ENCODE results near the gene PHF1.

The PHF1 gene

DNA sequence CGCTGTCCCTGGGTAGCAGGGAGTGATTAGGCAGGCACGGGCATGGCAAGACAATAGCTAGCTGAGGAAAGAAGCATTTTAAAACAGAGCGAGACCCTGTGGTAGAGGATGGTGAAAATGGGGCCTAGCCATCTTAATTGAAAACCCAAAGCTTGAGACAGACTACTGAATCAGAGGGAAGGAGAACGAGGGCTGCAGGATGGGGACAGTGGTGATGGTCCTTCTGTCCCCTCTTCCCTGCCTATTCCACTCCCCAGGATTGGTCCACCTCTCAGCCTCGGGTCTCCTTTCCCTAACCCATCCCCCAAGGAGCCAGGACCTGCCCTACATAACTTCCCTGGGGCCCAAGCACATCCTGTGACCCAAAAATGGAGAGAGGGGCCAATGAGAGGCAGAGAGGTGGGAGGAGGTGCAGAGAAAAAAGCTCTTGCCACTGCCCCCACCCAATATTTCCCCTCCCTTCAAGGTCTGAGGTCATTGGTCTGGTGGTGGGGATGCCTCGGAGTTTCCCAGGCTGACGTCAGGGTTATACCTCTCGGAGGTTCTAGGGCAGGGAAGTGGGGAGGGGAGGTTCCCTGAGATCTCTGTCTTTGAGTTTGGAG lies 8.0 kb downstream of the PHF1 start:
- no peak for DNase-seq

DNA sequence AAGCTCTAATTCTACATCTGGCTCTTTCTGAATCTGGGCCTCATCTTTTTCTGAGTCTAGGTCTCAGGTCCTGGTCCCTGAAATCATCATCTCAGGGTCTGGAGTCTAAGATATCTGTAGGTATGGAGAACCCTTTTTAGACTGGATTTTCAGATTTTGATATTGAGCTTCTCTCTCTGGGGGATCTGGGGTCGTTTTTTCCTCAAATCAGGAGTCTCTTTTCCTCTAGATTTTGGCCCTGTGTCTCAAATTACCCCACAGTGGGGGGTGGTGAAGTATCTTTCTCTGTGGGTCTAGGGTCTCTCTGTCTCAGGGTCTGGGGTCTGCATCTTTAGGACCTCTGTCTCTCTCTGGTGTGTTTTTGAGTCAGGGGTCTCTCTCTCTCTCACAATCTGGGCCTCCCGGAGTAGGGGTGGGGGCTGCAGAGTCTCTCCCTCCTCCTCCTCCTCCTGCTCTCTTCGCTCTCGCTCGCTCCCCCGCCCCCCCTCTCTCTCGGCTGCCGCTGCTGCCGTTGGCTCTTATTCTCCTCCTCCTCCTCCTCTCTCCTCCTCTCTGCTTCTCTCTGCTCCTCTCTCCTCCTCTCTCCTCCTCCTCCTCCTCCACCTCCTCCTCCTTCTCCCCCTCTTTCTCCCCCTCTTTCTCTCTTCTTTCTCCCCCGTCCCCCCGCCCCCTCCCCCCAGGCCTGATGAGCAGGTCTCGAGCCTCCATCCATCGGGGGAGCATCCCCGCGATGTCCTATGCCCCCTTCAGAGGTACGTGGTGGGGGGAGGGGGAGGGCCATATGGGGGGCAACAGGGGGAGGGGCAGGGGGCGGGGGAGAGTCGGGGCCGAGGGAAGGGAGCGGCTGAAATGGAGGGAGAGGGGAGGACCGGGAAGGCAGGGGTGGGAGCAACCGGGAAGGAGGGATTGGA lies 9.0 kb downstream of the PHF1 start, which contains the start of gene SYNGAP1:
SYNGAP1 (plus strand) TSS at position 486 of the 911 bp plus-strand sequence; CDS start at position 686, 200 bp downstream.
- peak; percentile 9 for DNase-seq

DNA sequence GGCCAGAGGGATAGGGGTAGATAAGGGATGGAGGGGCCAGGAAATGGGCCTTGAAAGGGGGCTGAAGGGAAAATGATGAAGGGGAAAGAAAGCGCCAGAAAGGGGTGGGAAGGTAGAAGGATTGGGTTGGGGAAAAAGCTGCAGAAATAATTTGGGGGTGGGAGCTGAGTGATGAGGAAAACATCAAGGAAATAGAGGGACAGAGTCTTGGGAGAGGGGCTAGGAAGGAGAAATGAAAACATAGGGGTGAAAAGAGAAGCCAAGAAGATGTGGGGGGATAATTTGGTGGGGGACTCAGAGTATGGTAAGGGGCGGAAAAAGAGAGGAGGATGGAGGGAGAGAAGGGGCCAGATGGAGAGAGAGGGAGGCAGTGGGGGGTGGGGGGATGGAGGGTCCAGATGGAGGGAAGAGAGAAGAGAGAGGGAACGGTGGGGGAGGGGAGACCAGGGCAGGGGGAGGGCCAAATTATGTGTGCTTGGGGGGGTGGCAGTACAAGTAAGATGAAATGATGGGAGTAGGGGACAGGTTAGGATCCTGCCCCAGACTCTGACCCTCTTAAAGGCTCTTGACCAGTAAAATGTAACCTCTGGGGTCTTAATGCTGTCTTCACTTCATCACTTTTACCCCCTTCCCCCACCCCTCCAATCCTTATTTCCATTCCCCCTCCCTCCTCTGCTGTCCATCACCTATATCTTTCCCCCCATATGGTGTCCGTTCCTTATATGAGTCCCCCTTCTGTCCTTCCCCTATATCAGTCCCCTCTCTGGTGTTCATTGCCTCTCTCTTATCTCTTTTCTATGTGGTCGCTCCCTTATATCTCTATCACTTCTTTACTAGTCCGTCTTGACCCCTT lies 9.9 kb downstream of the PHF1 start:
- DNase-seq: no peak

DNA sequence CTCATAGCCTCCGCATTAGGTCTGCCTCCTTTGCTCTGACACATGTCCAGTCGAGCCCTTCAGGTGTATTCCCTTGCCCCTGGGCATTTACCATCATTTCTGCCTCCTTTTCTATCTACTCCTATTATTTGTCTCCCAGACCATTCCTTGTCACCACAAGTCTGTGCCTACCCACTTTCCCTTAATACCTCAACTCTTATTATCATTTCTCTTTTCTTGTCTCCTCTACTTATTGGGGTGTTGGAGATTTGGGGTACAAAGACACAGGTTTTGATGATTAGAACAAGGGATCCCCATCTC lies 10.5 kb downstream of the PHF1 start:
- DNase-seq: no peak

DNA sequence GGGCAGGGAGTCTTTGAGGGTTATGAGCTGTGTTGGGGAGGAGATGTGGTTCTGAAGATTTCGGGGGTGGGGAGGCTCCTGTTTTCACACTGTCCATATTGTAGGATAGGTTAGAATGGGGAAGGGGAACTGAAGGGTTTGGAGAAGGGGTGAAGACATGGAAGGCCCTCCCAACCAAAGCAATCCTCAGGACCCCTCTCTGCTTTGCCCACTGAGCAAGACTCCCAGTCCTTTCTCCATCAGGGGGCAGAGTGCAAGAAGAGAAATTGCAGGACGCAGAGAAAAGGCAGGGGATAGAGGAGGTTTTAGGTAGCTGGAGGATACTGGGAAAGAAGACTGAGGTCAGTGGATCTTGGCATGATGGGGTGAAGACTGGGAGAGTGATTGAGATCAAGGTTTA lies 13.0 kb downstream of the PHF1 start:
- no peak for DNase-seq

DNA sequence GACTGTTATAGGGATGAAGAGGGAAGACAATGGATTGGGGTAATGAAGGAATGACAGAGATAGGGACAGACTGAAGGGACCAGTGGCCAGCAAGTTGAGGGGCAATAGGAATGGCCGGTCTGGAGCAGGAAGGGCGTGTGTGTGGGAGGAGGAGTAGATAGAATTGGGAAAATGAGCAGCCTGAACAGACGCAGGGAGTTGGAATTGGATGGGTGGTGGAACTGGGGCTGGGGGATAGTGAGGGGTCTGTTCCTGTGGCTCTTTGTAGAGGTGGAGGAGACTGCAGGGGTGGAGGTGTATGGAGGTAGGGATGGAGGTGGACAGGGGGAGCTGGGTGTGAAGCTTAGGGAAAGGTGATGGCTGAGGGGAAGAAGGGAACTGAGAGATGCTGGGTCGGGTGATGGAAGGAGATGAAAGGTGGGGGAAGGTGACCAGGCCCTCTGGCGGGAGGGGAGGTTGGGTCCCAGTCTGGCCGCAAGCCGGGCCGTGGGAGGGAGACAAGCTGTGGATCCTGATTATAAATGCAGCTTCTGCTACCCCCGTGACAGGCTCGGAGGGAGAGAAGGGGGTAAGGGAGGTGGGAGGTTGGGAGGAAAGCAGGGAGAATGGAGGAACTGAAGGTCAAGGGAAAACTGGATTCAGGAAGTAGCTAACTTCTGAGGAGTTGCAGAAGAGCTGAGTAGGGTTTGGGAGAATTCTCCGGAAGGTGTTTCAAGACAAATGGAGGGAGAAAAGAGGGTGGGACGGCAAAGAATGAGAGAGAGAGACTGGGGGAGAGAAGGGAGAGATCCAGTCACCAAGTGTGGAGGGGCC lies 14.2 kb downstream of the PHF1 start:
- DNase-seq: no peak

DNA sequence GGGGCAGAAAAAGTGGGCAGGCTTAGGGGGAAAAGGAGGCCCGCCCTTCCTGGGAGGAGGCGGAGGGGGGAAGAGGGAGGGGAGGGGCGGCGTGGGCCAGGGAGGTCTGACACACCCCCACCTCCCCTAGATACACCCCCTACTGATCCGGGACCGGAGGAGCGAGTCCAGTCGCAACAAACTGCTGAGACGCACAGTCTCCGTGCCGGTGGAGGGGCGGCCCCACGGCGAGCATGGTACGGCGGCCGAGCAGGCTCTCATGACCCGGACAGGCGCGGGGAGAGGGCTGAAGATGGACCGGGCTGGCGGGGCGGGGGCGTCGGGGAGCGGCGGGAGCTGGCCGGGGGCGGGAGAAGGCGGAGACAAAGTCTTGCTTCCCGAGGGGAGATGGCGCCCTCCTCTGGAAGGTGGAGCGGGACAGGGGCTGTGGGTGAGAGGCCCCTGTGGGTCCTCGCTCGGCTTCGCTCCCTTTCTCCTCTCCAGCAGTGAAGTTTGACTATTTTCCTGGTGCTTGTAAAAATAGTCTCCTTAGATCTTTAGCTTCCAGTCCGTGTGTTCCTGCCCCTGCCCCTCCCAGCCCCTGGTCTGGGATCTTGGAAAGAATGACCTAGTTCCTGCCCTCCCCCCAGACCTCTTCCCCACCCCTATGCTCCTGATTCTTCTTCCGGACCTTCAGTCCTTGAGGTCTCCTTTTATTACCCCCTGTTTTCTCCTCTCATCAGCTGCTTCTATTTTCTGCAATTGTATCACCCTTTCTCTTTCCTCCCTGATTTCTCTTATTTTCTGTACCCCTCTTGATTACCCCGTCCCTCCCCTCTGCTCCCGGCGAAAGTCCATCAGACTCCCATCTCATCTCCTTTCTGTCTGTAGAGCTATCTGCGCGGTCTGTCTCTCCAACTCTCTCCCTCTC lies 15.1 kb downstream of the PHF1 start:
- DNase-seq: peak; percentile 29

DNA sequence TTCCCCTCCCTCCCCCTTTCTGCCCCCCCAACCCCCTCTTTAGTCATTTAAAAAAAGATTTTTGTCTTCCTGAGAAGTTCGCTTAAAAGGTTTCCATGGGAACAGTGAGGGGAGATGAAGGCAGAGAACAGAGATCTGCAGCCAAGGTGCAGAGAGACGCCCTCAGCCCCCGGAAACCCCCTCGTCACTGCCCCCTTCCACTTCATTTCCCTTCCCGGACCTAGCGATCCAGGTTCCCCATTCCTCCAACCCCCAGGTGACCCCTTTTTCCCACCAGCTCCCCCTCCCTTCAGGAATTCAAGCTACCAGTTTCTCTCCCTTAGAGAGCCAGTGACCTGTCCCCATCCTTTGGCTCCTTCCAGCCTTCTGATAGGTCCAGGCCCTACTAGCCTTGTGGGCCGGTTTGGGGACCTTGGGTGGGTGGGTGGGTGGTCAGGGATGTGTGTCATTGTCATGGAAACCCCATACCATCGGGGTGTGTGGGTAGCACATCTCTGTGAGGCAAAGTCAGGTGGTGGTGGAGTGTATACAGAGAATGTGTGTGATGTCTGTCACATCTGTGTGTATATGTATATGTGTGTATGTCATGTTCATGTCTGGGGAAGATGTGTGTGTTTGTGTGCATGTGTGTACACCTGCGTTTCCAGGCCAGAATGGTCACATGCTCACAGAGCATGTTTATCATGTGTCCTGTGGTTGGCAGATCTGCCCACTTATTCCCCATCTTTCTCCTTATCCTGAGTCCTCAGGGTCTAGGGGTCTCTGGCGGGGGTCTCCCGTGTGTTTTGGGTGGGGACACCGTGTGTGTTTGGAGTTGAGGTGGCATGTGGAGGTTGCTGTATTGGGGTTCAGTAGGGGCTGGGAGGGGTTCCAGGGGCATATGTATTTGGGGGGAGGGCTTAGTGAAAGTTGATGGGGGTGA lies 16.0 kb downstream of the PHF1 start:
- no peak for DNase-seq

DNA sequence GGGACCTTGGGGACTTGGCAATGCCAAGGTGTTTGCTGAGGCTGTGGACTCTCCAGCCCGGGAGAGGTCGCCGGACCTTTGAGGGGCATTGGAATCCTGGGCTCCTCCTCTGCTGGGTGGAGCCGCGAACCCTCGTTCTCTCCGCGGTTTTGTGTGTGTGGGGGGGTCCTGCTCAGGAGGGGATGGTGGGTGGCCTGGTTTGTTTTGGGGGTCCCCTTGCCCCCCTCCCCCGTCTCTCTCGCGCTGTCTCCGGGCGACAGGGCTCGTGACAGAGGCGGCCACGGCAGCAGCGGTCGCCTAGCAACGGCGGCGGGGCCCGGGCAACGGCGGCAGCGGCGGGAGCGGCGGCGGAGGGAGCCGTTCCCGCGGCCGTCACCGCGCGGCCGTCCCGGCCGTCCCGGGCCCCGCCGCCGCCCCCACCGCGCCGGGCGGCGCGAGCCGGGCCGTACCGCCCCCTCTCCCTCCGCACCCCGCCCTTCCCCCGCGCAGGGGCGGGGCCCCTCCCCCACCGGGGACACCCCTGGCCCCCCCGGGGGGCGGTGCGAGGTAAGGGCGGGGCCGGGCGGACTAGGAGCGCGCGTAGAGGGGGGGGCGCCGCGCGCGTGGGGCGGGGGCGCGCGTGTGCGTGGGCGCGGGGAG lies 16.9 kb downstream of the PHF1 start:
- DNase-seq: no peak

DNA sequence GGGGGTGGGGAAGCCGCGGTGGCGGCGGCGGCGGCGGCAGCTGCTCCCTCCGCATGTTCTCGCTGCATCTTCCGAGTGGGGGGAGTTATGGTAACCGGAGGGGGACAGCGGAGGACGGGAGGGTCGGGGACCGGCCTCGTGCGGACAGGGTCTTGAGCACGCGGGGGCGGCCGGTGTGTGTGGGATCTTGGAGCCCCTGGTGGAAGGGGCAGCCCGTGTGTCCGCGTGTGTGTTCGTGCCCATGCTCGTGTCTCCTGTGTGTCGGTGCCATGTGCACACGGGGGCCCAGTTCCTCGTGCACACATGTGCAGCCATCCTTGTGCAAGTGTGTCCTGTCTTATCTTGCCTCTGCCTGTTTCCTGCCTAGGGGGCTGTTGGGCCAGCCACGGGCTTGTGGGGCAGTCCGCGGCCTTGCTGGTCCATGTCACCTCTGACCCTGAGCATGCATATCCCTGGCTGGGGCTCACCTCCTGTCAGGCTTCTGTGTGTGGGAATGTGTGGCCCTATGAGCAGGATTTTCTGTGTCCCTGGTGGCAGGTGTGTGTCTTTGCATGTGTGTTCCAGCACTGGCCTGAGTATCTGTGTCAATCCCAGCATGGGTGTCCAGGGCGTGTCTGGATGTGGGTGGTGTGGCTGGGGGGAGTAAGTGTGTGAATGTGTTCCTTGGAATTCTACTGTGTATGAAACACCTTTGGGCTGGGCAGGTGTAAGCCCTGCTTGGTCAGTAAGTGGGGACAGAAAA lies 17.6 kb downstream of the PHF1 start:
- DNase-seq: no peak

DNA sequence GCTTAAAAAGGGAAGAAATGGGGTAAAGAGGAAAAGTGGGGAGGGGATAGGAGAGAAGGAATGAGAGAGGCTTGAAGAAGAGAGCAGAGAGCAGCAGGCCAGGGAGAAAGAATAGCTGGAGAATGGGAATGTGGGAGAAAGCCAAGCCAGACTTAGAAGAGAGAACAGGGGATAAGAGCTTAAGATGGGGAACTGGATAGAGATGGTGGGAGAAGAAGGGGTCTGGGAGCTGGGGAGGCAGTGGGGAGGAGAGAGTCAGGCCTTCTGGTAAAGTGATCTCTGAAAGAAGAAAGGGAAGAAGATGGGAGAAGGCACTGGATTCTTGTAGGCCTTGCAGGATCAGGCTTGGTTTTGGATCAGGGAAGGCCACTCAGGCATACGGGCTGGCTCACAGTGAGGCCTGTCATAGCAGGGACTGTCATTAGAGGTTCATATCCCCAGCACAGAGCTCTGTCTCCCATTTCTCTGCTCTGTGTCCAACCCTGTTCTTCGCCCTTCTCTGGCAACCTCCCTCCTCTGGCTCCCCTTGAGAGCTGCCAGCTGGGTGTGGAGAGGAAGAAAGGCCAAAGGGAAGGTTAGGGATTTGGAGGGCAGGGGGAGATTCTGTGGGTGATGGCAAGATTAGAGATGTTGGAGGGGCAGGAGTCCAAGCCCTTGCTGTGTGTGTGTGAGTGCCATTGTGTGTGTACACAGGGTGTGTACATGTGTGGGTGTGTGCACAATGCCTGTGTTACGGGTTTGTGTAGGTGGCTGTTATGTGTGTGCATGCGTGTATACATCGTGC lies 18.3 kb downstream of the PHF1 start:
- no peak for DNase-seq

DNA sequence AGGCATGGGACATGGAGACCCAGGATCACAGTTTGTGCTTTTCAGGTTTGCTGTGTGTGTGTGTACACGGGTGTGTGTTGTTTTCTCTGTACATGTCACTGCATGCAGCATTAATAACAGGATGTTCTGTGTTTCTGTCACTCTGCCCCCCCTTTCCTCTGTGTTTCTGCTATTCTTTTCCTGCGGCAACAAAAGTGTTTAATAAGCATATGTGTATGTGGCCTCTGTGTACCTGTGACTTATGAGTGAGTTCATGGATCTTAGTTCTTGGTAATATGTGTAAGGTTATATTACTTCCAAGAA lies 18.9 kb downstream of the PHF1 start:
- DNase-seq: no peak

DNA sequence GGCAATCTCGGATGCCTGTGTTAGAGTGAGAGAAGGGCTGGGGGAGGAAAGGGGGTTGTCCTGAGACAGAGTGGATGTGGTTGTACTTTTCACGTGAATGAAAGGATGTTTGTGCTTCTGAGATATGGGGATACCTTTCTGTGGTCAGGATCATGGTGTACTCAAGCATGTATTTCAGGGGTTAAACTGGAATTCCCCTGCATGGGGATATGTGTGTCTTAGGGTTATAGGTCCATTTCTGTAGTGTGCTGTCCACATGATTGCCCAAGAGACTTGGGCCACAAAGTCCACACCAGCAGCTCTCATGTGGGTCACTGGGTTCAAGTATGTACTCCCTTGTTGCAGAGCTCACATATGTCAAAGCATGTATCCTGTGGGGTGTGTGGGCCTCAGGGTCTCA lies 19.5 kb downstream of the PHF1 start:
- no peak for DNase-seq

DNA sequence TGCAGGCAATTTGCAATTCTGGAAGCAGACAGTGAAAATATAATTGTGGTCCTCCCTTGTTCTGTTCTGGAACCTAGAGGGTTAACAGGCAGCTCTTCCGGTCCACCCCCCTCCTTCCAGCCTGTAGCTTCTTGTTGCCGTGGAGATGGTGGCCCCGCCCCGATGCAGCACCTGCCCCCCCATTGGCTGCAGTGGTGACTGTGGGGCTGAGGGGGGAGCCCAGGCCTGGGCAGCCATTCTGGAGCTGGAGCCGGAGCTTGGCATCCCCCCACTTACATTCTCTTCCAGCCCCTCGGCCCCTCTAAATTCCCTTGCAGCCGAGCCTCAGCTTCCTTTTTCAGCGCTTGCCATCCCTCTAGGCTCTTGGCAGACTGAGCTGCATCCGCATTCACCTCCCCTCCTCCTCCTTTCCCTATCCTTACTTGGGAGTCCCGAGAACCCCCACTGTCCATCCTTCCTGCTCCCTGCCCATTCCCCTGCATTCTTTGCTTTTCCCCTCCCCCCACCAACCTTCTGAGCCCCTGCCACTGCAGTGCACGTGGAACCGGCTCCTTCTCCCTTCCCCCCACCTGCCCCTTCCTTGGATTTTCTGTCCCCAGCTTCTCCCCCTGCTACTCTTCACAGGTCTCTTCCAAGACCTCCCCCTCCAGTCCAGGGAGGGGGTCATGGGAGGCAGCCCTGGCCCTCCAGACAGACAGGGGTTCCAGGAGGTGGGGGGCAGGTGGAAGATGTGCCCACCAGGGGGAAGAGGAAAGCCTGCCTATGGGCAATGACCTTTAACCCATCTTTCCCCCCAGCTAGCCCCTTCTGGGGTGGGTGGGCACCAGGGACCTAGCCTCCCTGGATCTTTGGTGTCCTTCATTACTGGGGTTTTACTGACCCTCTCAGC lies 20.4 kb downstream of the PHF1 start:
- DNase-seq: no peak

DNA sequence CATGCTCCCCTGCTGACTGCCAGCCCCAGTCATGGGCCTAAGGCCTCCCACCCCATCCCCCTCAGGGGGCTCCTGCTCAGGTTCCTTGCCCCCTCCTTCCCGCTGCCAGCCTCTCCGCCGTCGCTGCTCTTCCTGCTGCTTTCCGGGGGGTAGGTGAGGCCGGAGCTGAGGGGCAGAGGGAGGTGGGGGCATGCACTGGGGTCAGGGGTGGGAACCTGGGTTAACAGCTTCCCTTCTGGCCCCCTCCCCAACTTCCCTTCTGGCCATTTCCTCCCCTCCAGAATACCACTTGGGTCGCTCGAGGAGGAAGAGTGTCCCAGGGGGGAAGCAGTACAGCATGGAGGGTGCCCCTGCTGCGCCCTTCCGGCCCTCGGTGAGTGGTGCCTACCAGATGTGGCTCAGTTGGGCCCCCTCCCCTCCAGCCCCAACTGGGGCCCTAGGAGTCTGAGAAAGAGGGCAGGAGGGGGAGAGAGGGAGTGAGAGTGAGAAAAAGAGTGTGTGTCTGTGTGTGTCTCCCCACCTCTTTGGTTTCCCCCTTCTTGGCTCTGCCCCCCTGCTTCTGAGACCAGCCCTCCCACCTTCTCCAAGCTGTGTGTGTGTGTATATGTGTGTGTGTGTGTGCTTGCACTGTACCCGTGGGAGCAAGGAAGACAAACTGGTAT lies 21.2 kb downstream of the PHF1 start:
- DNase-seq: no peak

DNA sequence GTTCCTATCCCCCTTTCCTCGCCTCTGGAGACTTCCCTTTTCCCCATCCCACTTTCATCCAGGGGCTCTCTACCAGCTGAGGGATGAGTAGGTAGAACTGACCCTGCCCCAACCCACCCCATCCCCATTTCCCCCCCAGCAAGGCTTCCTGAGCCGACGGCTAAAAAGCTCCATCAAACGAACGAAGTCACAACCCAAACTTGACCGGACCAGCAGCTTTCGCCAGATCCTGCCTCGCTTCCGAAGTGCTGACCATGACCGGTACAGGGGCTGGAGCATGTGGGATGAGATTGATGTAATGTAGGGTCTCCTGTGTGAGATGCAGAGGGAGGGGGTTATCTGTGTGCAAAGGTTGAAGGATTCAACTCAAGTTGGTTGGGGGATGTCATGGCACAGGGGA lies 21.7 kb downstream of the PHF1 start:
- no peak for DNase-seq

DNA sequence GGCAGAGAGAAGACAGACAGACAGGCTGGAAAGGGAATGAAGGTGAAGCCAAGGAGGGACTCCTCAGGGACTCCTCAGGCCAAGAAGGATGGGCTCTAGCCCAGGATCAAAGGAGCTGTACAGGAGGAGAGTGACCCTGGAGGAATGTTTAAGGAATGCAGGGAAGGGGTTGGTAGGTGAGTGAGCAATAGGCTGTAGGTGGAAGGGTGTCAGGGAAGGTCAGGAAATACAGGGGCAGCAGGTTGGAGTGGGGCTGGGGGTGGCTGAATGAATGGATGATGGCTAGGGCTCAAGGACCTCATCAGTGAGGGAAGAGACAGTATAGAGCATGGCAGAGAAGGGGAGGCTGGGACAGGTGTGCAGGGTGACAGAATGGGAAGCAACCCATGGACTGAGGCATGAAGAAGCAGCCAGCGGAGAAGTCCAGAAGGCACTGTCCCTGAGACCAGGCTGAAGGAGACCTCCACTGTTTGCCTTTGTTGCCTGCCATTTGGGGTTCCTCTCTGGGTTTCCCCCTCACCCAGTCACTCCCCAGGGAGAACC lies 22.3 kb downstream of the PHF1 start:
- DNase-seq: no peak

Data from NCI-H1092 (cell line).